Right forelimb (tissue), 1 donor: ENCODE measurements around the gene COPS4.
"Not testable (repeated sequence)": the region's sequence is repeated elsewhere in the genome, so short reads cannot be mapped to it uniquely, and the experiment has no call there.

Source experiments
- DNase-seq: peaks from one replicate; pipeline ENCODE4 v3.0.0-alpha.2; 2018

Gene COPS4

GRCh38 chr4:83089410-83090157 is 54.6 kb downstream of the COPS4 start:
- DNase-seq: no peak

GRCh38 chr4:83093060-83093640 is 58.2 kb downstream of the COPS4 start:
- DNase-seq: no peak

- DNase-seq: no peak
These were observed 61.4 kb downstream of the COPS4 start for GRCh38 chr4:83096397-83096796.

GRCh38 chr4:83104991-83105390 is 70.0 kb downstream of the COPS4 start:
- DNase-seq: no peak

- no peak for DNase-seq
These were observed 72.6 kb downstream of the COPS4 start for GRCh38 chr4:83107631-83108030.

GRCh38 chr4:83108101-83108861 is 73.3 kb downstream of the COPS4 start:
- no peak for DNase-seq

- DNase-seq: peak; percentile 65
These were observed 74.7 kb downstream of the COPS4 start for GRCh38 chr4:83109480-83110222.

GRCh38 chr4:83110223-83110945 is 75.4 kb downstream of the COPS4 start:
- DNase-seq: peak; percentile 85

GRCh38 chr4:83110970-83111750 is 76.2 kb downstream of the COPS4 start:
- no peak for DNase-seq

- not testable (repeated sequence) for DNase-seq
These were observed 76.8 kb downstream of the COPS4 start for GRCh38 chr4:83111751-83112141.

- DNase-seq: no peak
These were observed 77.2 kb downstream of the COPS4 start for GRCh38 chr4:83112231-83112630.

GRCh38 chr4:83112678-83113428 is 77.9 kb downstream of the COPS4 start:
- no peak for DNase-seq

GRCh38 chr4:83113429-83113786 is 78.4 kb downstream of the COPS4 start:
- no peak for DNase-seq

- no peak for DNase-seq
These were observed 79.6 kb downstream of the COPS4 start, which contains the start of gene PLAC8 for GRCh38 chr4:83114576-83114975. PLAC8 (minus strand) TSS chr4:83114729; CDS start chr4:83107921, 6,808 bp downstream.

GRCh38 chr4:83115000-83115399 is 80.0 kb downstream of the COPS4 start:
- no peak for DNase-seq

- no peak for DNase-seq
These were observed 80.8 kb downstream of the COPS4 start for GRCh38 chr4:83115656-83116285.

GRCh38 chr4:83118869-83119268 is 83.9 kb downstream of the COPS4 start:
- DNase-seq: no peak

- DNase-seq: no peak
These were observed 86.3 kb downstream of the COPS4 start for GRCh38 chr4:83121246-83121645.

GRCh38 chr4:83124111-83124780 is 89.3 kb downstream of the COPS4 start:
- no peak for DNase-seq
